HepG2 (cell line): ENCODE measurements around the gene SFI1.

Experiments used
- ELF1 ChIP-seq: sonication (generic); formaldehyde crosslinking; IDR thresholded peaks from 2 replicates; pipeline ENCODE4 v1.4.0; 2020; ENCODE audit warnings: missing genetic modification reagents
- GABPA ChIP-seq, 2 experiments: IDR thresholded peaks; 2 replicates each; pipeline ENCODE4 v1.6.1; 2011 to 2016; ENCODE audit warnings: low read depth in 2 of 2, low read length in 1 of 2, missing biosample characterization in 1 of 2, missing genetic modification characterization in 1 of 2
- HMGXB4 ChIP-seq, 2 experiments: sonication (generic) in 1 of 2; formaldehyde crosslinking in 1 of 2; IDR thresholded peaks; 2 replicates each; pipeline versions ENCODE4 v1.4.0 to v1.6.1; 2018 to 2020; ENCODE audit warnings: missing genetic modification reagents in 2 of 2, borderline replicate concordance in 1 of 2, low read depth in 1 of 2, mild to moderate bottlenecking in 1 of 2, missing biosample characterization in 1 of 2
- HOXA3 ChIP-seq: sonication (generic); formaldehyde crosslinking; IDR thresholded peaks from 2 replicates; pipeline ENCODE4 v1.5.0; 2020; ENCODE audit warnings: missing genetic modification reagents
- POLR2AphosphoS5 ChIP-seq: IDR thresholded peaks from 2 replicates; pipeline ENCODE4 v1.6.1; 2012; ENCODE audit warnings: low read depth, low read length
- ZNF20 ChIP-seq: sonication (generic); formaldehyde crosslinking; IDR thresholded peaks from 2 replicates; pipeline ENCODE4 v1.4.0; 2020; ENCODE audit warnings: mild to moderate bottlenecking, moderate library complexity, missing genetic modification reagents

DNA sequence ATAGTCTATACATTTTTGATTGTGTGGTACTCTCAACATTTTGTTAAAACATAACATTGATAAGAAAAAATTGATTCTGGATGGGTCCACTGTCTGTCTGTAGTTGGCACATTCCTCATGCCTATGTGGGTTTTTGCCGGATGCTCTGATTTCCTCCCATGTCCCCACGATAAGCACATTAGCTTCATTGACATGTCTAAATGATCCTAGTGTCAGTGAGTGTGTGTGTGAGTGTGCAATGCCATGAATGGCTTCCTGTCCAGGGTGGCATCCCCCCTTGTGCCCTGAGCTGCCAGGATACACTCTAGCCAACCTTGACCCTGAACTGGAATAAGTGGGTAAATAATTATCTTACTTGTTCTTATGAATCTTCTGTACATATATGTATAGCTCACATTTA is 5.4 kb downstream of the SFI1 start:
- TF ChIP-seq GABPA (IDR thresholded peaks at IDR 0.05; ENCODE audit: low read depth, low read length): no peak
- TF ChIP-seq GABPA (CRISPR knock-in tag; IDR thresholded peaks at IDR 0.05; ENCODE audit: low read depth): no peak
- no peak for TF ChIP-seq ZNF20 (CRISPR knock-in tag)
- TF ChIP-seq HOXA3 (CRISPR knock-in tag): no peak
- no peak for TF ChIP-seq ELF1
- no peak for TF ChIP-seq HMGXB4 (CRISPR knock-in tag; IDR thresholded peaks at IDR 0.05; ENCODE audit: borderline replicate concordance in 1 of 2, low read depth in 1 of 2)
- TF ChIP-seq POLR2AphosphoS5: no peak
